ENCODE measurements around the gene FGF3.

Gene FGF3

DNA sequence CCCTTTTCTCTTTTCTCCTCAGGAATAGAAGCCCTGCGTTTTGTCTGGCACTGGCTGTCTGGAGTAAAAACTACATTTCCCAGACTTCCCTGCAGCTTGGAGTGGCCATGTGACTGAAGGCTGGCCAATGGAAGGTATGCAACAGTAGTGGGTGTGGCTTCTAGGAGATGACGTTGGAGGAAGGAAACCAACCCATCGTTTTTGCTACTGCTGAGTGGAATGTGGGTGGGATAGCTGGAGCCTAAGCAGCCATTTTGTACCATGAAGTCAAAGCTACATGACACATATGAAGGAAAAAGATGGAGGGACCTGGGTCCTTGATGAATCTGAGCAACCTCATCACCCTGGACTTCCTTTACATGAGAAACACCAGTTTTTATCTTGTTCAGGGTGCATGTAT is 19.6 kb downstream of the FGF3 start:
- H3K4me3 ChIP-seq (ENCODE audit: low read depth, low read length): no peak overlapping the region
- peak; percentile 54 for DNase-seq (ENCODE audit: low read depth)
- TF ChIP-seq, protein P1, sequence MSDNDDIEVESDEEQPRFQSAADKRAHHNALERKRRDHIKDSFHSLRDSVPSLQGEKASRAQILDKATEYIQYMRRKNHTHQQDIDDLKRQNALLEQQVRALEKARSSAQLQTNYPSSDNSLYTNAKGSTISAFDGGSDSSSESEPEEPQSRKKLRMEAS (IDR thresholded peaks at IDR 0.05; ENCODE audit: low read depth, low read length): 0 out of 2 replicates have a peak, but pooled peaks have one; percentile 17
- TF ChIP-seq MYC (IDR thresholded peaks at IDR 0.05; ENCODE audit: low read depth, low read length): no peak

DNA sequence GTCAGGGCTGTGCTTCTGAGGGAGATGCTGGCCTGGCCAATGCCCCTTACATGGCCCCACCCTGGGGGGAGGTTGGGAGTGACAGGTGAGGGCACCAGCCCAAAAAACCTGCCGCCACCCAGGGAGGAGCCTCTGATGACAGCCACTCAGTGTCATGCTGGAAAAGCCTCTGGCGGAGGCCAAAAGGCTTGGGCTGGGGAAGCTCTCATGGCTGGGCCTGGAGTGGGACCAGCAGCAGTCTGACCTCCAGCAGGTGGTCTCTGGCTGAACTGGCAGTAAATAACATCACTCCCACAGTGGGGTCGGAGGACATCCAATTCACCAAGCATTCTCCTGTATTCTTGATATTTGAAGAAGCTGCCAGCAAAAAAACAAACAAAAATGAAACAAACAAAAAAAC is 20.1 kb downstream of the FGF3 start:
- TF ChIP-seq POLR2A (IDR thresholded peaks at IDR 0.05; ENCODE audit: extremely low read depth, insufficient read length) (no peak), MYC (IDR thresholded peaks at IDR 0.05; ENCODE audit: low read depth, low read length) (no peak)
- TF ChIP-seq, protein P2, sequence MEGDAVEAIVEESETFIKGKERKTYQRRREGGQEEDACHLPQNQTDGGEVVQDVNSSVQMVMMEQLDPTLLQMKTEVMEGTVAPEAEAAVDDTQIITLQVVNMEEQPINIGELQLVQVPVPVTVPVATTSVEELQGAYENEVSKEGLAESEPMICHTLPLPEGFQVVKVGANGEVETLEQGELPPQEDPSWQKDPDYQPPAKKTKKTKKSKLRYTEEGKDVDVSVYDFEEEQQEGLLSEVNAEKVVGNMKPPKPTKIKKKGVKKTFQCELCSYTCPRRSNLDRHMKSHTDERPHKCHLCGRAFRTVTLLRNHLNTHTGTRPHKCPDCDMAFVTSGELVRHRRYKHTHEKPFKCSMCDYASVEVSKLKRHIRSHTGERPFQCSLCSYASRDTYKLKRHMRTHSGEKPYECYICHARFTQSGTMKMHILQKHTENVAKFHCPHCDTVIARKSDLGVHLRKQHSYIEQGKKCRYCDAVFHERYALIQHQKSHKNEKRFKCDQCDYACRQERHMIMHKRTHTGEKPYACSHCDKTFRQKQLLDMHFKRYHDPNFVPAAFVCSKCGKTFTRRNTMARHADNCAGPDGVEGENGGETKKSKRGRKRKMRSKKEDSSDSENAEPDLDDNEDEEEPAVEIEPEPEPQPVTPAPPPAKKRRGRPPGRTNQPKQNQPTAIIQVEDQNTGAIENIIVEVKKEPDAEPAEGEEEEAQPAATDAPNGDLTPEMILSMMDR (IDR thresholded peaks at IDR 0.05; ENCODE audit: low read depth, low read length): no peak
- TF ChIP-seq, protein P1 (IDR thresholded peaks at IDR 0.05; ENCODE audit: low read depth, low read length): no peak
- H3K4me3 ChIP-seq (ENCODE audit: low read depth, low read length): no peak overlapping the region
- no peak for DNase-seq (ENCODE audit: low read depth)

DNA sequence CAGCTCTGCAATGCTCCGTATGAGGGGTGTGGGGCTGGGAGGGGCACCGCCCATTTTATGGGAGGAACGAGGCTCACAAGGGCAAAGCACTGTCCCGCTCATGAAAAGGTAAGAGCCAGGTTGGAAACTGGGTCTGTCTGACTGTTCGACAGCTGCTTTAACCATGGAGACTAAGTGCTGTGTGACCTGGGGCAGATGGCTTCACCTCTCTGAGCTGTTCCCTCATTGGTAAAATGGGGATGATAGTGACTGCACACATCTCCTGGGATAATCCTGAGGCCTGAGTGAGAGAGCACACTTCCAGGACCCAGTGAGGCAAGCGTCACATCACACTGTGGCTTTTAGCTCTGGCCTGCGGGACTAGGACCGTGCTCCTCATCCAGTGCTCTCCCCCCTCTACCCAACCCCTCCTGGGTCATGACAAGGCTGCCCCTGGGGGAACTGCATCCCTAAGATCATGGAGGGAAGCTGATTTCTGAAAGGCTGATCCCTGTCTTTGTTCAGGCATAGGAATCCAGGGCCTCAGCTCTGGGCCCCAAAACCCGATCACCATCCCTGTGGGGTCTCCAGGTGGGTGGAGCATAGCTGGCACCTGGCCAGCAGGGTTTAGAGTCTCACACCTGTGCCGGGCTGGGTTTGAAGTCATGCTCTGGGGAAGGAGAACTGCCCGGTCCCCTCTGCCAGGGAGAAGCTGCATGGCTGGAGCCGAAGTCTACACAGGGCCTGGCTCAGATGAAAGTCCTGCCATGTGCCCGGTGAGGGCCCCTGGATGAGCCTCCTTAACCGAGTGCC is 21.3 kb downstream of the FGF3 start:
- H3K4me3 ChIP-seq (ENCODE audit: low read depth, low read length): no peak overlapping the region
- no peak for DNase-seq (ENCODE audit: low read depth)
- TF ChIP-seq POLR2A (IDR thresholded peaks at IDR 0.05; ENCODE audit: extremely low read depth, insufficient read length) (no peak), MYC (IDR thresholded peaks at IDR 0.05; ENCODE audit: low read depth, low read length) (no peak)
- TF ChIP-seq, protein P2 (IDR thresholded peaks at IDR 0.05; ENCODE audit: low read depth, low read length): no peak
- TF ChIP-seq, protein P1 (IDR thresholded peaks at IDR 0.05; ENCODE audit: low read depth, low read length): no peak

DNA sequence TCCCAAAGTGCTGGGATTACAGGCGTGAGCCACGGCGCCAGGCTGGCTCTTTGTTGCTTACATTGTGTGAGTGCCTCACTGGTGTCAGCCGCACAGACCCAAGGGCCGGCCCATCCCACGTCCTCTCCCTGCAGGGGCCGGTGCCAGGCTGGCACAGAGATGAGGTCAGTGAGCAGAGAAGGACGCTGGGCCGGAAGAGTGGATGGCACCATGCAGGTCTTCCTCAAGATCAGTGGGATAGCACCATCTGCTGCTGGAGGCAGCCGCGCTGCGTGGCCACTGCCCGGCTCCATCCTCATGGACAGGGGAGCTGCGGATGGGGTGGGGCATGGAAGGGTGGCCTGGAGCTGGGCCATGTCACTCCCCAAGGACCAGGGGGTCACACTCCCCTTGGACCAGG is 22.1 kb downstream of the FGF3 start:
- H3K4me3 ChIP-seq (ENCODE audit: low read depth, low read length): no peak overlapping the region
- no peak for DNase-seq (ENCODE audit: low read depth)
- no peak for TF ChIP-seq MYC (IDR thresholded peaks at IDR 0.05; ENCODE audit: low read depth, low read length)
- TF ChIP-seq, protein P1 (IDR thresholded peaks at IDR 0.05; ENCODE audit: low read depth, low read length): no peak
- TF ChIP-seq, protein P2 (IDR thresholded peaks at IDR 0.05; ENCODE audit: low read depth, low read length): no peak
- TF ChIP-seq POLR2A (IDR thresholded peaks at IDR 0.05; ENCODE audit: extremely low read depth, insufficient read length): no peak

DNA sequence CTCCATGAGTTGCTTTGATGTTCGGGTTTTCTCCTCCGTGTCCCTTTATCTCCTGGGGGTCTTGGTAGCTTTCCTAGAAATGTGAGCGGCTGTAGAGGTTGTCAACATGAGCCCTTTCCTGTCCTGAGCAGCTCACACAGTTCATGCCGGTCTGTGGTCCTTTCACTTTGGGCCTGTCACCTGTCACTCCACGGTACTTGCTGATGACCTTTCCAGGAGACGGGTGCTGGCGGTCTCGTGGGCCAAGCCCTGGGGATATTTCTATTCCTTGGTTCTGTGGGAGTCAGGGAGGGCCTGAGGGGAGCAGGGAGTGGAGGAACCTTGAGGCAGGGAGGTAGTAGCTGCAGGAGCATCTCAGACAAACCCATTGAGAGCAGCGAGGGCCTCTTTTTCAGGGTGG is 23.2 kb downstream of the FGF3 start:
- TF ChIP-seq, protein P1 (IDR thresholded peaks at IDR 0.05; ENCODE audit: low read depth, low read length): no peak
- TF ChIP-seq, protein P2 (IDR thresholded peaks at IDR 0.05; ENCODE audit: low read depth, low read length): no peak
- TF ChIP-seq POLR2A (IDR thresholded peaks at IDR 0.05; ENCODE audit: extremely low read depth, insufficient read length) (no peak), MYC (IDR thresholded peaks at IDR 0.05; ENCODE audit: low read depth, low read length) (no peak)
- DNase-seq (ENCODE audit: low read depth): no peak
- no peak overlapping the region for H3K4me3 ChIP-seq (ENCODE audit: low read depth, low read length)

Data from NB4 (cell line).